Small intestine (tissue), 16 donors: Measurements from ENCODE around the gene RTKN2. TPM values are rescaled to one million over a fixed set of nuclear protein-coding genes. Genes with fewer than 3 reads are reported as not detected.

Experiments used
- DNase-seq, 2 donors: peaks; one replicate each; pipeline versions ENCODE4 v3.0.0 to v3.0.0-alpha.2; 2013
- FAIRE-seq: peaks from 2 replicates; lab custom pipeline; 2012; peaks lifted over from hg19 to GRCh38; lab: Jason Lieb, UNC
- H3K27ac ChIP-seq, 3 donors: one replicate each; pipeline ENCODE4 v1.5.1; 2013; ENCODE audit warnings: low read length in 2 of 3, mild to moderate bottlenecking in 2 of 3, control low read depth in 1 of 3, inconsistent platforms in 1 of 3, low read depth in 1 of 3, moderate library complexity in 1 of 3
- H3K27me3 ChIP-seq, 3 donors: one replicate each; pipeline ENCODE4 v1.6.1; 2013; ENCODE audit warnings: low read length in 3 of 3, inconsistent platforms in 1 of 3; ENCODE audit not compliant: control insufficient read depth in 3 of 3, insufficient read depth in 3 of 3
- H3K36me3 ChIP-seq, 3 donors: one replicate each; pipeline ENCODE4 v1.6.1; 2013; ENCODE audit warnings: low read length in 3 of 3, inconsistent platforms in 1 of 3, low read depth in 1 of 3, mild to moderate bottlenecking in 1 of 3, moderate library complexity in 1 of 3; ENCODE audit not compliant: control insufficient read depth in 3 of 3, insufficient read depth in 2 of 3
- H3K4me1 ChIP-seq, 3 donors: one replicate each; pipeline ENCODE4 v1.6.1; 2013; ENCODE audit warnings: low read length in 2 of 3, inconsistent platforms in 1 of 3, low read depth in 1 of 3, mild to moderate bottlenecking in 1 of 3, moderate library complexity in 1 of 3; ENCODE audit not compliant: control insufficient read depth in 3 of 3, insufficient read depth in 2 of 3
- H3K4me3 ChIP-seq, 3 donors: one replicate each; pipeline ENCODE4 v1.5.1; 2013; ENCODE audit warnings: low read length in 3 of 3, control low read depth in 1 of 3, inconsistent platforms in 1 of 3, low read depth in 1 of 3, mild to moderate bottlenecking in 1 of 3, moderate library complexity in 1 of 3
- H3K9me3 ChIP-seq, 2 donors: one replicate each; pipeline ENCODE4 v1.6.1; 2013; ENCODE audit warnings: low read depth in 1 of 2, low read length in 1 of 2; ENCODE audit not compliant: control insufficient read depth in 2 of 2, insufficient read depth in 1 of 2
- WGBS, 3 donors: extraction: QIAGEN DNeasy Blood & Tissue Kit; methylation state at CpG; one replicate each; pipeline ENCODE4 v1.1.7; 2013; 5-methylcytosine and 5-hydroxymethylcytosine counted together
- long read RNA-seq, 10 donors: transcript quantifications; one replicate each; lab custom pipeline, GENCODE V29; 2026
- polyA plus RNA-seq, 4 donors: library from polyadenylated mRNA; stranded (reverse) in 3 of 4; unstranded in 1 of 4; fragments of 200-250 nt in 3 of 4; fragments of 120-200 nt in 1 of 4; gene quantifications; one replicate each; pipeline versions ENCODE4 v1.2.1 to v1.2.3, GENCODE V29; 2013
- donor health status: healthy with polysubstance abuse.
- donor health status: control.
- donor health status: control.
- donor health status: Bipolar disorder and iron deficiency.
- donor health status: healthy.

RTKN2 gene
- polyA plus RNA-seq = 1 to 10 TPM in 2 of 4 donors, under 1 TPM in 2; 0.81 to 6.2 (median 1.7) TPM
- long read RNA-seq, donor 1, full-length matches to known transcripts = 3 of 3 reads
- long read RNA-seq, donor 1, partial matches to known transcripts = 0 of 3 reads
- long read RNA-seq, donor 1, other reads (novel, unspliced or antisense) = 0 of 3 reads
- long read RNA-seq, donor 2 = 0 reads
- long read RNA-seq, donor 3, partial matches to known transcripts = 0 of 1 reads
- long read RNA-seq, donor 3, other reads (novel, unspliced or antisense) = 0 of 1 reads
- long read RNA-seq, donor 4 = 0 reads
- long read RNA-seq, donor 5 = 0 reads
- long read RNA-seq, donor 6 = 0 reads
- long read RNA-seq, donor 7 = 0 reads
- long read RNA-seq, donor 8 = 0 reads
- long read RNA-seq, donor 9 = 0 reads
- long read RNA-seq, donor 10, partial matches to known transcripts = 5 of 7 reads
- long read RNA-seq, donor 10, other reads (novel, unspliced or antisense) = 0 of 7 reads

DNA sequence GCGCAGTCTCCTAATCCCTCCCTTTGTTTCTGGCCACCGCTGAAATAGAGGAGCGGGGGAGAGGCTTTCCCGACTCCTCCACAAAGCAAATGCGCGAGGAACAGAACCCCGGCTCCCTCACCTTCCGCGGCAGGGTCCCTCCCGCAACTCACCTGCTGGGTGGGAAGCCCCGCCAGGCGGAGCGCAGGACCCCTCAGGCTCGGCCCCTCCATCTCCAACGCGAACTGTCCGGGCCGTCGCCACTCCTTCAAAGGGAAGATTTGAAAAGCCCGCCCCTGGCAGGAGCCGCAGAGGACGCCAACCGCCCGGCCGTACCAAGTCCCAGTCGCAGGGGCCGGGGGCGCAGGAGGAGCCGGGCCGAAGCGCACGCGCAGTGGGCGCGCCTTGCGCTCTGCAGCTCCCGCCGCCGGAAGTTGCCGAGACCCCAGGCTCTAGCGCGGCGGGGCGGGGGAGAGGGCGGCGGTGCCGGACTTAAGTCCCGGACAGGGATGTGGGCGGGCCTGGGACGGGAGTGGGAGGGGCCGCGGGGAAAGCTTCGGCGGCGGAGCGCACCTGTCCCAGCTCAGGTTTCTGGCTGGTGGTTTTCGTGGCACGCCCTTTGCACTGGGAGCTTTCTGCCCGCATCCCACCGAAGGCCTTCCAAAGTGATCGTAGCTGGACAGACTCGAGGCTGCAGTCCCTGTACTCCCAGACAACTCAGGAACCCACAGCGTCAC, at the start of gene RTKN2:
RTKN2 (minus strand) TSS at position 446 of the 716 bp plus-strand sequence; CDS start at position 212, 234 bp downstream.
- peak; percentile 89 to 97 for DNase-seq
- FAIRE-seq = no peak
- H3K27ac ChIP-seq = peak within 1 kb of the TSS in 2 of 3 donors; percentile 18 to 82

DNA sequence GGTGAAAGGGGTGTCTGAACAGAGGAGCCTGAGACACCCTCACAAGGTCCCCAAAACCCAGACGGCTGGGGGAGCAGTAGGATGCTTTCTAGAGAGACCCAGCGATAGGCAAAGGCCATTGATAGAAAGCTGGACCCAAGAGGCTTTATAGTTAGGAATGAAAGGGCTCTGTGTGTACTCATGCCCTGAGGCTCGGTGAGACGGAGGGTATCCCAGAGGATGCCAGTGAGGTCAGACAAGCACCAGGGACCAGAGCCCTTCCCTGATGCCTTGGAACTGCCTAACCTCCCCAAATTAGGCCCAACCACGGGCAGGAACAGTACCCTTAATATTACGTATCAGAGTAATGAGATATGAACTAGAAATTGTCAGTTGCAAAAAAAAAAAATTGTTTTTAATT, 48.6 kb upstream of the RTKN2 start:
- Histone ChIP-seq H3K27ac (no peak overlapping the region), H3K36me3 (no peaks in the 10 kb centered on the region), H3K4me1 (no peaks in the 10 kb centered on the region), H3K4me3 (no peak overlapping the region), H3K9me3 (no peaks in the 10 kb centered on the region), H3K27me3 (no peaks in the 10 kb centered on the region)
- no peak for DNase-seq
- WGBS, 3 donors = 73 to 85% (median 78%) methylated on average over 6 of the region's 6 CpGs
- no peak for FAIRE-seq

More for the DNA sequence above, at the start of gene RTKN2:
- Histone ChIP-seq H3K9me3 (no peaks in the 10 kb centered on the region), H3K27me3 (no peaks in the 10 kb centered on the region), H3K4me3 (peak within 1 kb of the TSS; percentile 59 to 89 (median 65)), H3K4me1 (peaks cover 0 to 7% (median 5%) of the 10 kb centered on the region in 3 donors), H3K36me3 (no peaks in the 10 kb centered on the region)
- 0 to 1% (median 0%) methylated on average over 51 to 63 of the region's 63 CpGs for WGBS, 3 donors

- no peaks in the 10 kb centered on the region for H3K36me3 ChIP-seq
- no peak overlapping the region for H3K27ac ChIP-seq
- DNase-seq (no peak), FAIRE-seq (no peak)
- 80 to 88% (median 80%) methylated on average over 2 of the region's 2 CpGs for WGBS, 3 donors
- H3K4me3 ChIP-seq = no peak overlapping the region
- peaks cover 0 to 2% (median 0%) of the 10 kb centered on the region in 3 donors for H3K27me3 ChIP-seq
- no peaks in the 10 kb centered on the region for H3K9me3 ChIP-seq
- no peaks in the 10 kb centered on the region for H3K4me1 ChIP-seq
Measured at GRCh38 chr10:62309254-62309653, 40.6 kb upstream of the RTKN2 start.

GRCh38 chr10:62308101-62308500, 39.5 kb upstream of the RTKN2 start:
- FAIRE-seq = no peak

GRCh38 chr10:62307635-62308034, 39.0 kb upstream of the RTKN2 start:
- Histone ChIP-seq H3K4me3 (no peak overlapping the region), H3K4me1 (no peaks in the 10 kb centered on the region), H3K36me3 (no peaks in the 10 kb centered on the region), H3K27ac (no peak overlapping the region), H3K9me3 (no peaks in the 10 kb centered on the region), H3K27me3 (peaks cover 0 to 2% (median 0%) of the 10 kb centered on the region in 3 donors)
- 36 to 45% (median 40%) methylated on average over 4 of the region's 4 CpGs for WGBS, 3 donors
- FAIRE-seq (no peak), DNase-seq (no peak)

More at GRCh38 chr10:62308101-62308500, 39.5 kb upstream of the RTKN2 start:
- Histone ChIP-seq H3K4me1 (no peaks in the 10 kb centered on the region), H3K9me3 (no peaks in the 10 kb centered on the region), H3K27me3 (peaks cover 0 to 2% (median 0%) of the 10 kb centered on the region in 3 donors), H3K4me3 (no peak overlapping the region), H3K36me3 (no peaks in the 10 kb centered on the region), H3K27ac (no peak overlapping the region)
- no peak for DNase-seq

- peaks cover 0 to 2% (median 0%) of the 10 kb centered on the region in 3 donors for H3K27me3 ChIP-seq
- no peaks in the 10 kb centered on the region for H3K36me3 ChIP-seq
- H3K9me3 ChIP-seq = no peaks in the 10 kb centered on the region
- 62 to 72% (median 64%) methylated on average over 9 of the region's 9 CpGs for WGBS, 3 donors
- H3K4me3 ChIP-seq = no peak overlapping the region
- H3K27ac ChIP-seq = no peak overlapping the region
- DNase-seq (no peak), FAIRE-seq (no peak)
- H3K4me1 ChIP-seq = no peaks in the 10 kb centered on the region
Measured at GRCh38 chr10:62306663-62307062, 38.0 kb upstream of the RTKN2 start.

DNA sequence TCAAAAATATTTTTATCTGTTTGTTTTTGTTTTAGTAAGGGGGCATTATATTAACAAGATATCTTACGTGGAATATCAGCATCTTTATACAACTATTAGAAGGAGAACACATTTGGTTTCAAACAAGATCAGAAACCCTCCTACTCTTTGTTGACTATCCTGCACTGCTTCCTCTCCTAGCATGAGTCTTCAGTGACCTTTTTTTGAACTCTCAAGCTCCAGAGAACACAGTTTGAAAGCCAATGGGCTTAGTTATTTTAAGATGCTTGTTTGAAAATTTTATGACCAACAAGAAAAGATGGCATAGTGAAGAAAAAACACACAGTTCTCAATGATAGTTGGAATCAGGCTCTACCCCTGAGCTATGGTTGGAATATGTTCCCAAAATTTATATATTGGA, 37.2 kb upstream of the RTKN2 start:
- DNase-seq = no peak
- no peak overlapping the region for H3K27ac ChIP-seq
- H3K36me3 ChIP-seq = no peaks in the 10 kb centered on the region
- no peaks in the 10 kb centered on the region for H3K9me3 ChIP-seq
- FAIRE-seq = no peak
- no peaks in the 10 kb centered on the region for H3K4me1 ChIP-seq
- whole genome bisulfite sequencing, 3 donors = 63 to 70% (median 69%) methylated on average over 1 of the region's 1 CpG
- no peak overlapping the region for H3K4me3 ChIP-seq
- peaks cover 0 to 2% (median 0%) of the 10 kb centered on the region in 3 donors for H3K27me3 ChIP-seq

- H3K4me1 ChIP-seq = no peaks in the 10 kb centered on the region
- H3K36me3 ChIP-seq = no peaks in the 10 kb centered on the region
- FAIRE-seq (no peak), DNase-seq (no peak)
- no peak overlapping the region for H3K27ac ChIP-seq
- H3K9me3 ChIP-seq = no peaks in the 10 kb centered on the region
- H3K4me3 ChIP-seq = no peak overlapping the region
- no peaks in the 10 kb centered on the region for H3K27me3 ChIP-seq
- 89 to 96% (median 94%) methylated on average over 7 of the region's 7 CpGs for WGBS, 3 donors
Measured at GRCh38 chr10:62303922-62304321, 35.3 kb upstream of the RTKN2 start.
